CD4-positive, alpha-beta T cell treated with Interleukin-4 for 1 hour (primary cell): Measurements from ENCODE around the gene UPB1.

Experiments used
- DNase-seq, 2 donors: peaks; one replicate each; pipeline ENCODE4 v3.0.0-alpha.2; 2020 to 2022

The UPB1 gene

DNA sequence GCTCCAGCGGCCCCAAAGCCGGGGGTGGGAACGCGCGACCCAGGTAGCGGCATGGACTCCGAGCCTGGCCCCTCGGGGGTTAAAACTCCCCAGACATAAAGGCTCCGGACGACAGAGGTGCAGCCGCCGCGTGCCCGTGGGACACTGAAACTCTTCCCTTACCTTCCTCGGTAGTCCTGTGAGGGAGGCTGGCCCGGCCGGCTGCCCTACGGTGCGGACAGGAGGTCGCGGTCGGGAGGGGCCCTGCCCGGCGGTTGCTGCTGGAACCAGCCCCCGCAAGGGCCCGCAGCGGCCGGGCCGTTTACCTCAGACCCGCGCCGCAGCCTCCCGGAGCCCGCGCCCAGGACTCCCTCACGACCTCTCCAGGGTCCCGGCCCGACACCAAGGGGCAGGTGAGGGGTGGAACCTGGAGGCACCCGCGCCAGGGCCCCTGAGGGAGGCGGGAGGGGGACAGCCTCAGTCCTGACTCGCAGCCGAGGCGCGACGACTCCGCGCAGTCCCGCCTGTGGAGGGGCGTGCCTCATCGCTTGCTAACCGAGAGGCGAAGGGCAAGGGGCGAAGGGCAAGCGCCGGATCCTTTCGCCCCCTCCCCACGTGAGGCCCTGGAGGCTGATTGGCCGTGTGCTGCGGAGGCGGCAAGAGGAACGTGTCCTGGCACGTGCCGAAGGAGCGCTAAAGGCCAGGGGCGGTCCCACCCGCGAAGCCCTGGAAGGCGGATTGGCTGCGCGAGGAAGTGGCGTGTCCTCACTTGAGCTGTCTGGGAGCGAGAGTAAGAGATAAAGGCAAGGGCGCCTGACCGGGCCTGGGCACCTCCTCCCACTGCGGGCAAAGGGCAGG lies at the start of gene UPB1:
TSS of gene UPB1 (plus strand) at position 805 of the 837 bp plus-strand sequence. CDS start 72 bp downstream, outside the sequence.
- no peak for DNase-seq

DNA sequence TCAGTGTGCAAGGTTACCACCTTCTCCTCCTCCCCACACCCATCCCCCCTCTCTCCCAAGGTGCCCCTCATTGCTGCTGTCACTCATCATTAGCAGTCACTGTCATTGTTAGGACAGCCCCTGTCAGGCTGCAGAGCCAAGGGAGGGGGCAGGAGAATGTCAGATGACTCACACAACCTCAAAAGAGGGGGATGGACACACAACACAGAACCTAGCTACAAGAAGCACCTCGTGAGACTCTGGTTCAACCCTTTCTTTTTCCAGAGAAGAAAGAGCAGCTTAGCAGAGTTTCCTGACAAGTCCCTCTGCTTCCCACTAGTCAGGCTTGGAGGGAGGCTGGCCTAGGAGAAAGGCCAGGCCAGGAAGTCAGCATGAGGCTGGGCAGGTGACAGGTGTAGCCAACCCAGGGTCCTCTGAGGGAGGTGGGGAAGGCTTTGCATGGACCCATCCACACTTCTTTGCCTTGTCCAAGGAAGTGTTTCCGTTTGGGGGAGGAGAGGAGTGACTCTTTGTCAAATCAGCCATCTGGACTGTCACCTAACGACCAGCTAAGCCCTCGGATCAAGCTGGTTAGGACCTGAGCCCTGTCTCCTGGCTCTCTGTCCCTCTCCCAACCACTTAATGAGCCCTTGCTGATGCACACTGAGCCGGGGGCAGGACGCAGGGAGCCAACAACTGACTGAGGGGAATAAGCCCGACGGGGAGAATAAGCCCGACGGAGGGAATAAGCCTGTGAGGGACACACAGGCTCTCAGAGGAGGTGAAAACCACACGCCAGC lies 49.5 kb upstream of the UPB1 start:
- DNase-seq = no peak

DNA sequence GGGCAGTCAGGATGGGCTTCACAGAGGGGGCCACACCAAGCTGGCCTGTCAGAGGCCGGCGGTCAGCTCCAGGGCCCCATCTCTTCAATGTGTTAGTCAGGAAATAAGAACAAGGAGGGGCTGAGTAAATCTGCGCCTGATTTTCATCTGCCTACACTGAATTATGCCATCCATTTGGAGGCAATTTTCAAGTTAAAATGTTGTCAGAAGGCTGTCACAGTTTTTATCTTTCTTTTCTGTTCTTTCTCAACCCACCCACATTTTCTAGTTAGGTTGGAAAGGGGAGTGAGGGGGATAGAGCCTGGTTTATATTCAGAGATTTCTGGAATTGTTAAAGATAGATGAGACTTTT lies 48.9 kb upstream of the UPB1 start:
- no peak for DNase-seq

DNA sequence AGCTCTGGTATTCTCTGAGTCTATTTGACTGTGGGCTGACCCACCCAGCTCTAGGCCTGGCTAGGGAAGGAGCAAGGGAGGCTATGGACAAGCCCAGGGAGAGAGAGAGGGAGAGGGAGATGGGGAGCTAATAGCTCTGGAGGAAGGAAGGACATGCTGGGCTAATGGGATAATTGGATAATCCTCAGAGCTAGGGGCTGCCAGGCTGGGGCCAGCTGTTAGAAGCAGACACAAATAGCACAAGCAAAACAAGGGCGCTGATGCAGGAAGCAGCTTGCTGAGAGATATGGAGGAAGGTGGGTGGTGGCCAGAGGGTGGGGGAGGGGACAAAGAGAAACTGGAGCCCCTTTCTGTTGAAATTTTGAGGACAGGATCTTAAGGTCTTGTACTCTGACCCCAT lies 44.5 kb upstream of the UPB1 start:
- DNase-seq = no peak

DNA sequence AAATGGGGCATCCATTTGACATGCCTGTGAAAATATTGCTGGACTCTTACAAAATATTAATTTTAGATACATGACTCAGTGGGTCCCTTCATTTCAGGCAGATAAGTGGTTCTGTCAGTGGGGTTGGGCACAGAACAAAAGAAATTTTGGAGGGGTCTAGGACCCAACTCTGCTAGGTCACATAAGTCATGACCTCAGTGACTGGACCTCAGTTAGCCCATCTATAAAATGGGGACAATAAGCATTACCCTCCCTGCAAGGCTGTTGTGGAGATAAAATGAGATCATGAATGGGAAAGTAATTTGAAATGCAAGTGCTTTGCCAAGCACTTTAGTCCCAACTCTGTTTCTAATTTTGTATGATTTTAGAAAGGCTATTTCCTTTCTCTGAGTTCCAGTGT lies 44.0 kb upstream of the UPB1 start:
- DNase-seq = no peak

DNA sequence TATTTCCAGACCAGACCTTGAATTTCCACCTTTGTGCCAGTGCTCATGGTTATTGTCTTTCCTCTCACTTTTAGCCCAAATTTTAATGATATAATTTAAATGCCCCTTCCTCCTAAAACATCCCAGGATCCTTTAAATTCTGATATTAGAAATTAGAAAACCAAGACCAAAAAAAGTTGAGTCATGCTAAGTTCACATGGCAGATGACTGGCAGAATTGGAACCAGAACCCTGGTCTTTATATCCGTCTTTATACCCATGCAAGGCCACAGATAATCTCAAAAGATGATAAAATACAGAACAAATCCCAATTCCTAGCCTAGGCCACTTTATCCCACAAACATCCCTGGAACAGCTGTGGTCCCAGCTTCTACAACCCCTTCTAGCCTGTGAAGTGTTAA lies 41.3 kb upstream of the UPB1 start:
- DNase-seq = no peak

DNA sequence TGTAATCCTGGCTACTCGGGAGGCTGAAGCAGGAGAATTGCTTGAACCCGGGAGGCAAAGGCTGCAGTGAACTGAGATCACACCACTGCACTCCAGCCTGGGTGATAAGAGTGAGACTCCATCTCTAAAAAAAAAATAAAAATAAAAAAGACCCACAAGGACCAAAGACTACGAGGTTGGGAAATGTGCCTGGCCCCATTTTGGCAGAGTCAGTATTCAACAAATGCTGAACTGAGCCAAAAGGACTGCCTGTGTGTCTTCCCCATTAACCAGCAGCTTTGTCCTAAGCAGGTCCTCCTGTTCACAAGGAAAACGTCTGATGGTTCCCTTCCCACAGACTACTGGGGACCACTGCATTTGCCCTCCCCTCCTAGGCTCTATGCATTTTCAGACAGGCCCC lies 40.1 kb upstream of the UPB1 start:
- DNase-seq = no peak

DNA sequence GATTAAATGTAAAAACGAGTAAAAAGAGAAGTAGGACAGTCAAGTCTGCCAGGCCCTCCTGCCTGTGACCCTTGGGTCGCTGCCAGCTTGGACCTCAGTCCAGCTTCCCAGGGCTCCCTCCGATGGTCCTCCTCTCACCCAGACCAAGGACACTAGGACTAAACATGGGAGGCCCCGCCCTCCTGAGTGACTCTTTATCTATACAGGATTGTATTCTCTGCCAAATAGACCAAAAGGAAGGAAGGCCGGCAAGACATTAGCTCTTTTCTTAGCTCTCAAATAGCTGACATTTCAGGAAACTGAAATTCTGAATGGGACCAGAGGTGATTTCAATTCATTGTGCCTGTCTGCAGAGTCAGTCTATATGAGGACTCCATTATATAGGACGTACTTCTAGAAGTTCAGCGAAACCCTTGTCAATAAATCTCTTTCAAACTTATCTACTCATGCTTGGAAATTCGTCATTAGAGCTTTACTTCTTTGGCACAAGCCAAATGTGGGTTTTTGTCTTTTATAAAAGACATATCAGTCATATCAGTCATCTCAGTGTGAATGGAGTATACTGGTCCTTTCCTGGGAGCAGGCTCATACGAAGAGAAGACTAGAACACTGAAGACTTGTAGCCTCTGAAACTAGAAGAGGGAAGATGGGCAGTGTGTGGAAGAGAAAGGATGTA lies 39.2 kb upstream of the UPB1 start:
- no peak for DNase-seq

DNA sequence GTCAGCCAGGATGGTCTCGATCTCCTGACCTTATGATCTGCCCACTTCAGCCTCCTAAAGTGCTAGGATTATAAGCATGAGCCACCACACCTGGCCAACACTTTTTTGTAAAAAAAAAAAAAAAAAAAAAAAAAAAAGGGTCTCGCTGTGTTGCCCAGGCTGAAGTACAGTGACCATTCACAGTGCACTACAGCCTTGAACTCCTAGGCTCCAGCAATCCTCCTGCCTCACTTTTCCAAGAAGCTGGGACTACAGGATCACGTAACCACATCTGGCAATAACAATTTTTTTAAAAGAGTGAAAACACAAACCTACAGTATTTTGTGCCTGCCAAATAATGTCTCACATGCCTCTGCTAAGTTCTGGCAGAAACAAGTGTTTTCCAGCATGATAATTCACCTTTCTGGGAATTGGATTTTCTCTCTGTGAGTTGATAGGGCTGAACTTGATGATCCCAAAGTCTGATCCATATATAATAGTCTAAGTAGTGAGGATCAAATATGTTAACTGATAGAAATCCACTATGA lies 37.2 kb upstream of the UPB1 start:
- no peak for DNase-seq

DNA sequence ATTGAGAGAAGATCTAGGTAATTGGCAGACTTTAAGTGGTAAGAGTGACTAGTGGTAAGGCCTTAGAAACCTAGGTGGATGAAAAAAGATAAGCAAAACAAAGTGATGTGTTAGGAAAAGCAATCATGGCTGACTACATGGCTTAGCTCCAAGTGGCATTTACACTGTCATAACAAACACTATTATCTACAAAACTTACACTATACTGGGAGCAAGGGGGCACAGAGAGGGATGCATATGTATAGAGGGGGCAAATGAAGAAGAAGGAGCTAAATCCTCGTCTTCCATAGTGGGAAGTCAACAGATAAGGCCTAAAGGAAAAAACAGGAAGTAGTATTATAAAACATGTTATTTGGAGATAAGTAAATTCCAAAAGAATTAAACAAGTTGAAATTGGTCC lies 35.2 kb upstream of the UPB1 start:
- no peak for DNase-seq

DNA sequence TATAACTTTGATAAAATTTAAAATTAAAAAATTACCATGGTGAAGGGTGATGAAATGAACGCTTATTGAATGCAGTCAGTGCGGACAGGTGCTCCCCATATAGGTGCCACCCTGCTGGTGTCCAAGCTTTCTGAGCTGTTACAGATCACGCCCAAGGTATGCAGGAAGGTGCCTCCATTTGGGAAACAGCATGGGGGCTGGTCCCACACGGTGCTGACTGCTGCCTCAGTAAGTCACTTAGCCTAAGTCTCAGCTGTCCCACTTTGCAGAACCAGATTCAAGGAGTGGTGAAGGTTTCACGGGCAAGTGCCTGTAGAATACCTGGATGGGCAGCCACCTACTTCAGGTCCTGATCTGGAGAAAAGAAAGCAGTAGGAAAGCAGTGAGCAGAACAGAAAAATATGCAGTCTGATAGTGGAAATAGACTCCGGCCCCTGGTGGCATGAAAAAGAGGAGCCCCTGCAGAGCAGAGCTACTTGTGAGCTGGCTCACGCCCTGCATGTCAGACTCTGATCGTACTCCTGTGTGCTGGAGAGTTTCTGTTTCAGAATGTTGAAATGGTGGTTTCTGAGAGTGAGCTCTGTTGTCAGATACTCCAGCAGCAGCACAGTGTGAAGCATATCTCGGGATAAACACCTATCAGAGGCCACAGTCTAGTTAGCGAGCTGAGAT lies 34.6 kb upstream of the UPB1 start:
- no peak for DNase-seq

DNA sequence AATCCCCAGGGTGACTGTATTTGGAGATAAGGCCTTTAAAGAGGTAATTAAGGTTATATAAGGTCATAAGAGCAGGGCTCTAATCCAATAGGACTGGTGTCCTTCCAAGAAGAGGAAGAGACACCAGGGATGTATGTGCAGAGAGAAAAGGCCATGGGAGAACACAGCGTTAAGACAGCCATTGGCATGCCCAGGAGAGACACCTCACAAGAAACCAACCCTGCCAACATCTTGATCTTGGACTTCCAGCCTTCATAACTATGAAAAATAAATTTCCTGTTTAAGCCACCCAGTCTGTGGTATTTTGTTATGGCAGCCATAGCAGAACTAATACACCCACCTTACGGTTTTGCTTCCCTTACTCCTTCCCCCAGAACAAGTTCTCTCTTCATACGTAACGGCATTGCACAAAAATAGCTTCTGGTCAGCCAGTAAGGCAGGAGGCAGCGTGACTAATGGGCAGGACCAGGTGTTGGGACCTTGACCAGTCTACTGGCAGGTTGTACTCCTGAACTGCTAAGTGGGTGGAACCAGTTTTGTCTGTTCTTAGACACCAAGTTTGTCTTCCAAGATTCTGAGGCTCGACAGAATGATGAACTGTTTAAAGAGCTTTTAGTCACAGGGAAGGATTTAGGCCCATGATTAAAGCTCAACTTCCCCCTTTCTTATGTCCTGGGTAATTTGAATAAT lies 31.9 kb upstream of the UPB1 start:
- peak in 1 of 2 donors; percentile 20 for DNase-seq

DNA sequence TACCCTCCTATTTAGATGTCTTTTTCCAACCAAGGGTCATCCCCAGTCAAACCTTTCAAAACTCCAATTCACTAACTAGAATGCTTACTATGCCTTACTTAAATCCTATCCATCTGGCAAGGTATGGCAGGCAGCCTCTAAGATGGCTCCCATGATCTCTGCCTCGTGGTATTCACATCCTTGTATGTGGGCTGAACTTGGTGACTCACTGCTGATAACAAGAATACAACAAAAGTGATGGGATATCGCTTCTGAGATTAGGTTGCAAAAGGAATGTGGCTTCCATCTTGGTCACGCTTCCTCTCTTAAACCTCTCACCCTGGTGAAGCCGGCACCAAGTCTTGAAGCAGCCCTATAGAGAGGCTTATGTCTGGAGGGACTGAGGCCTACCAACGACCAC lies 29.6 kb upstream of the UPB1 start:
- no peak for DNase-seq

DNA sequence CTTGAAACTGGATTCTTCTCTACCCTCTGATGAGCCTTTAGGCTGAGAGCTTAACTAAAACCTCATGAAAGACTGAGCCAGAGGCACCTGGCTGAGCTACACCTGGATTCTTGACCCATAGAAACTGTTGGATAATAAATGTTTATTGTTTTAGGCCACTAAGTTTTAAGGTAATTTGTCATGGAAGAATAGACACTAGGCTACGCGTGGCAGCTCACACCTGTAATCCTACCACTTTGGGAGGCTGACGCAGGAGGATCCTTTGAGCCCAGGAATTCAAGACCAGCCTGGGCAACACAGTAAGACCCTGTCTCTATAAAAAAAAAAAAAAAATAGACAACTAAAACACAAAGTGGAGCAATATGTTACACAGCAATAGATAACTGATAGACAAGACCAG lies 29.2 kb upstream of the UPB1 start:
- DNase-seq = no peak

DNA sequence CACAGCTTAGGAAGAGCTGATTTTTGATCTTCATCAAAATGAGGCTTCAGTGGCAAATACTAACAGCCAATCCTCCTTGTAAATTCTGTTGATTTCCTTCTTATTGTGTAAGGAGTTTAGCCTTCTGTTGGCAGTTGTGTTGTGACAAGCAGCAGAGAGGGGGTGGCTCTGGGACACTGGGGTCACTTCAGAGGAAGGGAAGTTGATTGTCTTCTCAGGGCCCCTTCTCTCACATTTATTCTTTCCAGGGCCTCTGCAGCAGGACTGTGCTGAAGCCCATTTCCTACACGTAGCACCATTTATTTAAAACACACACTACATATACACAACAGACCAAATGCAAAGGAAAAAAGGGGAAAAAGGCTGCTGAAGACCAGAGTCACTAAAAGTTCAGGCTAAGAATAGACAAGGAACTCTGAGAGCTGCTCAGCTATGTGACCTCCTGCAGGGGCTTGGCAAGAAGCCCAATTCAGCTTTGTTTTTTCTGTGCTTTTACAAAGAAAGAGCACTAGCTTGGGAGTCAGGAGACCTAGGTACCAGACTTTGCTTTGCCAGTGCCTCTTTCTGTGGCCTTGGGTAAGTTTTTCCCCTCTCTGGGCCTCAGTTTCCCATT lies 28.3 kb upstream of the UPB1 start:
- DNase-seq = no peak

DNA sequence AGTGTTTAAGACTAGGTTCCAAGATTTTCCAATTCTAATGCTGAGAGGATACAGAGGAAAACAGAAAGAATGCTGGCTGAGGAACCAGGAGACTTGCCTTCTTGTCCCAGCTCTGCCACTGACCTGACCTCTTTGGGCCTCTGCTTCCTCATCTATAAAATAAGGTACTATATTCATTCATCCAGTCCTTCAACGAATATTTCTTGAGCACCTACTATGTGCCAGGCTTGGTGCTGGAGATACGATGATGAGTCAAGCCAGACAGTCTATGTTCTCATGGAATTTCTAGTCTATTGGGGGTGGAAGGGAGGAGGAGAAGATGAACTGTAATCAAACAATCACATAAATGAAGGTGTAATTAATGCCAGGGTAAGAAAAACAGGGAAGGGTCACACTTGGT lies 27.8 kb upstream of the UPB1 start:
- DNase-seq = no peak

DNA sequence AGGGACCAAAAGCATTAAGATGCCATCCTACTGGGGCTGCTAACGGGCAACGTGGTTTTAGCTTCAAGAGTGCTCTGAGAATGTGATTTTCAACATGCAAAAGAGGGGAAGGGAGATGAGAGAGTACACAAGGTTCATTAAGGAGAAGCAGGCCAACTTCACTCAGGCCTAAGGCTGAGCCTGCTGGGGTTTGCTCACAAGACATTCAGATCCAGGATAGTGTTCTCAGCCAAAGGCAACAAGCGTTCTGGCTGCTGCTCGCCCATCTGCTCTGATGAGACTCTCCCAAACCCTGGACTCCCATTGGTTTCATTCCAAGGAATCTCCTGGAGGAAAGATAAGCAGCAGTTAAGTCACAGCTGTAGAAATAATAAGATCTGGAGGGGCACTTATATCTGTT lies 23.6 kb upstream of the UPB1 start:
- no peak for DNase-seq

DNA sequence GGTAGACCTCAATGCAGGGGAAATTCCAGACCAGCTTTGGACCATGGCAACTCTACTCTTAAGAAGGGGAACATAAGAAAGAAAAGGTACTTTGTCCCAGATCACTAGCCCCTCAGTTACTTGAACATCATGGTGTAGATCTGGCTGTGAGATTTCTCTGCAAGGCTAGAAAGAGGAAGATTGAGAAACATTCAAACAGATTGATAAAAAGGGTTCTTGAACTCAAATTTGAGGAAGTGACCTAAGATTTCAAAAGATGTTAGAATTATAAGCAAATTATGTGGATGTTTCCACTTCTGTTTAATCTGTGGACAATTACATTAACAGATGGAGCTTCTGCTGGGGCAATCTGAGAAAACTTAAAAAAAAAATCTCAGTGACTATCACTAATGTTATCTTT lies 21.8 kb upstream of the UPB1 start:
- no peak for DNase-seq

DNA sequence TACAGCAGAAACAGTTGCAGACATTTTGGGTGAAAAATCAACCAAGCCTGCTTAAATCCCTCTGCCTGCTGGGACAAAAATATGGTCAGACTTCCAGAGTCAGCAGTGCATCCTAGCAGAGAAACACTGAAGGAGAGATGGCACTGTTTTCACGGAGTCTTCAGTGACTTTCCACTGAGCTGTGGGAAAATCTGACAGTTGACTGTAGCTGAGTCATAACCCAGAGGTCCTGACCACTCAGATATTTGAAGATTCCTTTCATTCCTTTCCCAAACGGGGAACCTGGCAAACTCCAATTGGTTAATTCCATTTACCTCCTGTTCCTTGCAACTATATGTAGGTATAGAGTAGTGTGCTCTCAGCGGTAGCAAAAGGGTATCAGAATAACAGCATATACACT lies 20.9 kb upstream of the UPB1 start:
- no peak for DNase-seq

DNA sequence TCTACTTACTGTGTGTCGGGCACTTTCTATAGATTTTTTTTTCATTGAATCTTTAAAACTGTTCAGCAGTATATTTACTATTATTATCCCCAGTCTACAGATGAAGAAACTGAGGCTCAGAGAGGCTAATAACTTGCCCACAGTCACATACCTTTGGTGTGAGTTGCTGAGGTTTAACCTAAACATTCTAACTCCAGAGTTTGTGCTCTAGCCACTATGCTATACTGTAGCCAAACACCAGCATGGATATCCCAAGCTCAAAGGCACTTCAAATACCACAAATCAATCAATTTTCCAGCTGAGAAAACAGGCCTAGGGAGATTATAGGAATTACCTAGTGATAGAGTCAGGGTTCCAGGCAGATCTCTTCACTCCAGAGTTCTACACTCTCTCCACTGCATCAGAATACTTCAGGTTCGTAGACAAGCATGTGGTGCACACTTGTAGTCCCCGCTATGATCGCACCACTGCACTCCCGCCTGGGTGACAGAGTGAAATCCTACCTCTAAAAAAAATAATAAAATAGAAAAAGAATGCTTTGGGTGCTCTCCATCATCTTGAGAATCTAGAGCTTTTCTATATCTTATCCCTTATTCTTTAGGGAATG lies 20.4 kb upstream of the UPB1 start:
- no peak for DNase-seq

DNA sequence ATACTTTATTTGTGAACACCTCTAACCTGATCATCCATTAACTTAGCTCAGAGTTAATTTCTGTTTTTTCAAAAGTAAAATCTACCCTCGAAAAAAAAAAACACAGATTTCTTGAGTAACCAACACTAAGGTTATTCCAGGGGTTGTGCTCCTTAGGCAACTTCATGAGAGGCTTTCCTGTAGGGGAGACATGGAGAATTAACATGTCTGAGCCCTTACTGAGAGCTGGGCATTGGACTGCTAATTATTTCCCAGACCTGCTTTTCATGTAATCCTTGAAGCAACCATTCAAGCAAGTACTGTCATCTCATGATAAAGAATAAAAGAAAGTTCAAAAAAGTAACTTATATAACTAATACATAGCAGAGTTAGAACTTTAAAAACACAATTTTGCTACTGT lies 13.5 kb upstream of the UPB1 start:
- DNase-seq = no peak

DNA sequence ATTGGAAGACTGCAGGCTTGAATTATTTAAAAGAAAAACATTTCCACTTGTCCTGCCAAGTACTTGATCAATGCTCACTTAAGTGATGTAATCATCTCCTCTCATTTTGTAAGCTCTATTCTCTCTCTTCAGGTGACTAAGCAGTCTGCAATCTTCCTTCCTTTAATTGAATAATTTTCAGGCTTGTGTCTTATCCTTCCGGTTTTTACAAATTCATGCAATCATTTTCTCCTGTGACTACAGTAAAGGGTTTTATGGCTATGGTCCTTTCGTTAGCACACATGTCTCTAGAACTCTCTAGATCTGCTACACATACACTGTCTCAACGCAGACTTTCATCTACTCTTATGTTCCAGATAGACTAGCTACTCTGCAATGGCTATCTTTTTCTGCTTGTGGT lies 12.6 kb upstream of the UPB1 start:
- no peak for DNase-seq
